ENCODE measurements around the gene RPL18.
A peak's percentile ranks its signal among the peaks of the same experiment; 100 is the strongest.

RPL18 gene

DNA sequence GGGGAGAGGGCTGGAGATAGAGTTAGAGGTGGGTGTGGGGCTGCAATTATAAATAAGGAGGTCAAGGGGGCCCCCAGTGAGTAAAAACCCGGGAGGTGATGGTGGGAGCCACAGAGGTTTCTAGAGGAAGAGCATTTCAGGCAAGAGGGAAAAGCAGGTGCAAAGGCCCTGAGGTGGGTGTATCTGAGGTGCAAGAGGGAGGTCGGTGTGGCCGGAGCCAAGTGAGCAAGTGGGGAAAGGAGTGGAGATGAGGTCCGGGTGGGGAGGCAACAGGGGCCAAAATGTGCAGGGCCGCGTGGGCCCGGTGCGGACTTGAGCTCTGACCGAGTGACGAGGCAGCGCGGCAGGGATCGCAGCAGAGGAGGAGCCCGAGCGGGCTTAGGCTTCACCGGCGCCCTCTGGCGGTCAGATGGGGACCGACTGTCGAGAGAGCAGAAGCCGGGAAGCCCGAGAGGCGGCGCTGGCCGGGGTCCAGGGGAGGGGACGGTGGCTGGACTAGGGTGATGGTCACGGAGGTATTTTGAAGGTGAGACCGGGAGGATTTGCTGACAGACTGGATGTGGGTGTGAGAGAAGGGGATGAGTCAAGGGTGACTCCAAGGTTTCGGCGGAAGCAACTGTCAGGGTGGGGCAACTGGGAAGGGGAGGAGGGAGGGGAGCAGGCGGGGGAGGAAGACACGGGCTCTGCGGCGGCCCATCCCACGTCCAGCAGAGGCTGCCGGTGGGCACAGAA lies 30.1 kb downstream of the RPL18 start:
- H3K4me2 ChIP-seq (ENCODE audit: insufficient read depth, low read length): peak overlapping the region; percentile 73
- H3K4me3 ChIP-seq (ENCODE audit: low read depth in 1 of 2, low read length in 2 of 2): peak overlapping the region; percentile 10 to 60; a peak in 3 of 4 replicates
- no peaks in the 10 kb centered on the region for H3K36me3 ChIP-seq (ENCODE audit: insufficient read depth, low read length)
- H3K79me2 ChIP-seq (ENCODE audit: insufficient read depth, low read length): no peaks in the 10 kb centered on the region
- peak overlapping the region; percentile 67 for H2AFZ ChIP-seq (ENCODE audit: low read depth, low read length)
- TF ChIP-seq, protein P1, sequence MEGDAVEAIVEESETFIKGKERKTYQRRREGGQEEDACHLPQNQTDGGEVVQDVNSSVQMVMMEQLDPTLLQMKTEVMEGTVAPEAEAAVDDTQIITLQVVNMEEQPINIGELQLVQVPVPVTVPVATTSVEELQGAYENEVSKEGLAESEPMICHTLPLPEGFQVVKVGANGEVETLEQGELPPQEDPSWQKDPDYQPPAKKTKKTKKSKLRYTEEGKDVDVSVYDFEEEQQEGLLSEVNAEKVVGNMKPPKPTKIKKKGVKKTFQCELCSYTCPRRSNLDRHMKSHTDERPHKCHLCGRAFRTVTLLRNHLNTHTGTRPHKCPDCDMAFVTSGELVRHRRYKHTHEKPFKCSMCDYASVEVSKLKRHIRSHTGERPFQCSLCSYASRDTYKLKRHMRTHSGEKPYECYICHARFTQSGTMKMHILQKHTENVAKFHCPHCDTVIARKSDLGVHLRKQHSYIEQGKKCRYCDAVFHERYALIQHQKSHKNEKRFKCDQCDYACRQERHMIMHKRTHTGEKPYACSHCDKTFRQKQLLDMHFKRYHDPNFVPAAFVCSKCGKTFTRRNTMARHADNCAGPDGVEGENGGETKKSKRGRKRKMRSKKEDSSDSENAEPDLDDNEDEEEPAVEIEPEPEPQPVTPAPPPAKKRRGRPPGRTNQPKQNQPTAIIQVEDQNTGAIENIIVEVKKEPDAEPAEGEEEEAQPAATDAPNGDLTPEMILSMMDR (IDR thresholded peaks at IDR 0.05; ENCODE audit: borderline replicate concordance, extremely low read depth, low read length, poor library complexity, severe bottlenecking): peak; percentile 98
- TF ChIP-seq EZH2 (IDR thresholded peaks at IDR 0.05; ENCODE audit: borderline replicate concordance, low read depth, low read length, severe bottlenecking): no peak
- peaks cover 15% of the 10 kb centered on the region for H3K4me1 ChIP-seq (ENCODE audit: insufficient read depth, low read length)
- peak overlapping the region; percentile 40; the same call in 1 of the 2 replicates for H3K27ac ChIP-seq (ENCODE audit: low read length)
- H3K27me3 ChIP-seq (ENCODE audit: insufficient read depth, low read length, poor library complexity): no peaks in the 10 kb centered on the region
- ATAC-seq (ENCODE audit: insufficient read depth, low read depth) (peak; percentile 94), DNase-seq (peak; percentile 85)
- no peaks in the 10 kb centered on the region for H3K9me3 ChIP-seq (ENCODE audit: insufficient read depth, low read length, severe bottlenecking)
- no peaks in the 10 kb centered on the region for H4K20me1 ChIP-seq (ENCODE audit: insufficient read depth, low read length)
- peak overlapping the region; percentile 46 for H3K9ac ChIP-seq (ENCODE audit: low read depth, low read length)

DNA sequence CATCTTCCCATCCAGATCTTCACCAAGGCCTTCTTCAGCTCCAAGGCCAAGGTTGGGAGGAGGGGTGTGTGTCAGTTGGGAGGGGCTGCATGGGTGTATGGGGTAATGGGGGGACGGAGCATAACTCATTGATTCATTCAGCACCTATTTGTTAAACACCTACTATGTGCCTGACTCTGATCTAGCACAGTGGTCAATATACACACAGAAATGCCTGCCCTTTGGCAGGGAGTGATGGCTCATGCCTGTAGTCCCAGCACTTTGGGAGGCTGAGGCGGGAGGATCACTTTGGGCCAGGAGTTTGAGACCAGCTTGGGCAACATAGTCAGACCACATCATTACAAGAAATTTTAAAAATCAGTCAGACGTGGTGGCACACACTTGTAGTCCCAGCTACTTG lies 31.6 kb downstream of the RPL18 start:
- Histone ChIP-seq H3K4me2 (ENCODE audit: insufficient read depth, low read length) (no peak overlapping the region), H3K27ac (ENCODE audit: low read length) (no peak overlapping the region), H3K9ac (ENCODE audit: low read depth, low read length) (no peak overlapping the region), H3K36me3 (ENCODE audit: insufficient read depth, low read length) (no peaks in the 10 kb centered on the region), H3K79me2 (ENCODE audit: insufficient read depth, low read length) (no peaks in the 10 kb centered on the region), H3K27me3 (ENCODE audit: insufficient read depth, low read length, poor library complexity) (no peaks in the 10 kb centered on the region), H2AFZ (ENCODE audit: low read depth, low read length) (no peak overlapping the region), H3K9me3 (ENCODE audit: insufficient read depth, low read length, severe bottlenecking) (no peaks in the 10 kb centered on the region), H3K4me3 (ENCODE audit: low read depth in 1 of 2, low read length in 2 of 2) (no peak overlapping the region), H3K4me1 (ENCODE audit: insufficient read depth, low read length) (peaks cover 15% of the 10 kb centered on the region), H4K20me1 (ENCODE audit: insufficient read depth, low read length) (no peaks in the 10 kb centered on the region)
- ATAC-seq (ENCODE audit: insufficient read depth, low read depth) (no peak), DNase-seq (no peak)
- TF ChIP-seq, protein P1 (IDR thresholded peaks at IDR 0.05; ENCODE audit: borderline replicate concordance, extremely low read depth, low read length, poor library complexity, severe bottlenecking): no peak
- no peak for TF ChIP-seq EZH2 (IDR thresholded peaks at IDR 0.05; ENCODE audit: borderline replicate concordance, low read depth, low read length, severe bottlenecking)

DNA sequence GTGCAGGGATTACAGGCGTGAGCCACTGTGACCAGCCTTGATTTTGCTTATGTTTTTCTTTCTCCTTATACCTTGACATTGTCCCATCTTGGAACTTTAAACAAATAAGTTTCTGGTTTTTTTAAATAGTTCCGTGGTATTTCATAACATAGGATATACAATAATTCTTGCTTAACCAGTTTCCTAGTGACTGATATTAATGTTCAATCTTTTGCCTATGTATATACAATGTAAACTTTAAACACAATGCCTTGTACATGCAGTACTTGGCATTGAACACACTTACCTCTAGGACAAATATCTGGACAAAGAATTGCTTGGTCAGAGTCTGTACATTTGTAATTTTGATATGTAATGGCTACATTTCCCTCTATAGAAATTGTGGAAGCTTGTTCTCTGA lies 36.8 kb downstream of the RPL18 start:
- no peak overlapping the region for H3K27ac ChIP-seq (ENCODE audit: low read length)
- no peak overlapping the region for H3K9ac ChIP-seq (ENCODE audit: low read depth, low read length)
- H3K4me2 ChIP-seq (ENCODE audit: insufficient read depth, low read length): no peak overlapping the region
- no peaks in the 10 kb centered on the region for H3K79me2 ChIP-seq (ENCODE audit: insufficient read depth, low read length)
- ATAC-seq (ENCODE audit: insufficient read depth, low read depth): no peak
- H3K4me3 ChIP-seq (ENCODE audit: low read depth in 1 of 2, low read length in 2 of 2): no peak overlapping the region
- H3K4me1 ChIP-seq (ENCODE audit: insufficient read depth, low read length): peaks cover 4% of the 10 kb centered on the region
- no peaks in the 10 kb centered on the region for H3K36me3 ChIP-seq (ENCODE audit: insufficient read depth, low read length)
- TF ChIP-seq, protein P1 (IDR thresholded peaks at IDR 0.05; ENCODE audit: borderline replicate concordance, extremely low read depth, low read length, poor library complexity, severe bottlenecking): no peak
- no peak for DNase-seq
- no peak overlapping the region for H2AFZ ChIP-seq (ENCODE audit: low read depth, low read length)
- H4K20me1 ChIP-seq (ENCODE audit: insufficient read depth, low read length): no peaks in the 10 kb centered on the region
- no peaks in the 10 kb centered on the region for H3K9me3 ChIP-seq (ENCODE audit: insufficient read depth, low read length, severe bottlenecking)
- H3K27me3 ChIP-seq (ENCODE audit: insufficient read depth, low read length, poor library complexity): no peaks in the 10 kb centered on the region

All from DND-41 (cell line).